ENCODE measurements around the gene PCSK6. TPM values are rescaled to one million over a fixed set of nuclear protein-coding genes. Genes with fewer than 3 reads are reported as not detected.

Gene PCSK6
- total and polyA plus RNA-seq, 2 of the 8 experiments (the other 6 are each of a cell fraction or from before 2014, with no cell fraction given), result 1.9 to 4.0 TPM

DNA sequence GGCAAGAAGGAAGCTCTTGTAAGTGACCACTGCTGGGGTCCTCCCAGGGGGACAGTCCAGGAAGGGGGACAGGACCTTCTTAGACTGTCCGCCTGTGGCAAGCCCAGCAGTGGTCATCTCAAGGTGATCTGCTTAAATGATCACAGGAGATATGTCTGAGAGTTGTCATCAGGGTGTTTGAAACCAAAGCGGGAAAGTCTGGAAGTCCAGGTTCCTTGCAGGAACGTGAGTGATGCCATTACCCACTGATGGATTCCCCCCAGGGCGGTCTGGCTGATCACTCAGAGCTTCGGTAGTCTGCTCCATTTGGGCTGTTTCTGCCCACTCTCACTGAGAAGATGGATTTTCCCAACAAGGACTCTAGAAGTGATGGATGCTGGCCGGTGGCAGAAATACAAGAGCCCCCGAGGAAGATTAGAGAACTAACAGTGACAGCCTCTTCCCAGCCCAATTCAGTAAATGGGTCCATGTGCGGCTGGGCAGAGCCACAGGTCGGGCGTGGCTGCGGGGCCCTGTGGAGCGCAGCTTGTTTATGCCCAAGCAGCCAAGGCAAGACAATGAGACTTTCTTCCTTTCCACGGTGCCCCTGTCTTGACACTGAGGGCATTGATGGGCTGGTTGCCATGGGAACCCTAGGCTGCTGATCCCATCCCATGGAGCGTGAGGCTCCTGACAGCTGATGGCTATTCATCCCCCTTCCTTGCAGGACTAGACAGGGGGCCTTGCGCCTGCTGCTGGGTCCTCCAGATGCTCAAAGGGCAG lies 9.5 kb downstream of the PCSK6 start:
- POLR2A ChIA-PET (ENCODE audit: partially characterized antibody), result no interaction called here
- H4K20me1 ChIP-seq (replicated peaks in 1 of 2; ENCODE audit: control insufficient read depth in 1 of 2, insufficient read depth in 2 of 2, low read length in 2 of 2), result no peaks in the 10 kb centered on the region
- H2BK120ac ChIP-seq (replicated peaks; ENCODE audit: low read depth, low read length), result no peak overlapping the region
- H2AK5ac ChIP-seq (ENCODE audit: low read depth, low read length), result no peak overlapping the region
- H4K8ac ChIP-seq (ENCODE audit: extremely low read depth, insufficient read depth, low read length), result no peak overlapping the region
- no peaks in the 10 kb centered on the region for H3K23me2 ChIP-seq (ENCODE audit: low read depth, low read length)
- CTCF ChIA-PET (ENCODE audit: partially characterized antibody), result interaction anchor here (0.6 to 1.4 kb wide), 3 partner anchors 81 to 175 kb away, joined by 3 to 4 read pairs (median 4); no protein-coding TSS in a partner anchor
- no peak overlapping the region for H2BK15ac ChIP-seq (ENCODE audit: low read length)
- H3K9ac ChIP-seq (replicated peaks in 1 of 4; ENCODE audit: extremely low read depth in 1 of 4, low read depth in 3 of 4, low read length in 3 of 4), result no peak overlapping the region
- no peak for FAIRE-seq
- H3K4me1 ChIP-seq (replicated peaks in 1 of 4; ENCODE audit: control insufficient read depth in 3 of 4, insufficient read depth in 4 of 4, low read length in 3 of 4), result peaks cover 0 to 6% (median 0%) of the 10 kb centered on the region in 4 experiments; a peak in 3 of 7 replicates
- no peak overlapping the region for H3K4ac ChIP-seq (replicated peaks; ENCODE audit: insufficient read length, low read depth, low read length)
- H3K79me1 ChIP-seq (ENCODE audit: low read depth, low read length), result no peaks in the 10 kb centered on the region
- H3K14ac ChIP-seq (ENCODE audit: insufficient read length), result no peak overlapping the region
- H3K4me2 ChIP-seq (ENCODE audit: insufficient read depth in 1 of 2, low read depth in 2 of 2, low read length in 2 of 2), result no peak overlapping the region
- no peak overlapping the region for H2BK12ac ChIP-seq (ENCODE audit: low read depth, low read length)
- H3K4me3 ChIP-seq (ENCODE audit: extremely low read depth in 1 of 4, insufficient read depth in 2 of 4, low read depth in 3 of 4, low read length in 4 of 4), result no peak overlapping the region
- WGBS, 2 experiments (ENCODE audit: extremely low coverage in 1 of 2, insufficient coverage in 1 of 2, insufficient read length in 1 of 2, insufficient replicate concordance in 2 of 2, low coverage in 1 of 2, low lambda C conversion rate in 2 of 2, missing lambda C conversion rate in 1 of 2), result 87% methylated on average over 14 of the region's 15 CpGs; no CpG with 5 or more reads in 1 of the 2 experiments
- DNase-seq (ENCODE audit: low read depth in 1 of 2, low spot score in 2 of 2), result no peak
- no peak overlapping the region for H2BK5ac ChIP-seq (ENCODE audit: low read depth, low read length)
- H3K23ac ChIP-seq (ENCODE audit: insufficient read length), result no peak overlapping the region
- H3K27ac ChIP-seq (ENCODE audit: low read depth, low read length), result no peak overlapping the region
- no peak overlapping the region for H3K18ac ChIP-seq (ENCODE audit: extremely low read depth, low read length)
- no peaks in the 10 kb centered on the region for H3K9me3 ChIP-seq (ENCODE audit: insufficient read depth in 2 of 2, low read depth in 1 of 2, low read length in 1 of 2)
- no peak overlapping the region for H4K91ac ChIP-seq (replicated peaks; ENCODE audit: insufficient read length, low read length)
- H4K5ac ChIP-seq (ENCODE audit: insufficient read length, low read depth, low read length), result no peak overlapping the region
- H2BK20ac ChIP-seq (ENCODE audit: low read length), result no peak overlapping the region
- H3K79me2 ChIP-seq (ENCODE audit: control insufficient read depth in 1 of 2, insufficient read depth in 2 of 2, low read length in 2 of 2), result no peaks in the 10 kb centered on the region
- H3K36me3 ChIP-seq (ENCODE audit: control insufficient read depth in 2 of 4, insufficient read depth in 4 of 4, low read length in 3 of 4), result no peaks in the 10 kb centered on the region
- H3K56ac ChIP-seq (replicated peaks; ENCODE audit: insufficient read length, low read depth, low read length), result no peak overlapping the region
- H2AFZ ChIP-seq (ENCODE audit: low read length), result no peak overlapping the region
- no peaks in the 10 kb centered on the region; a peak in 1 of 7 replicates for H3K27me3 ChIP-seq (replicated peaks in 1 of 4; ENCODE audit: control insufficient read depth in 3 of 4, extremely low read depth in 1 of 4, insufficient read depth in 3 of 4, low read length in 3 of 4)
- TF ChIP-seq SIN3A (conservative IDR thresholded peaks at IDR 0.05 in 1 of 2, IDR thresholded peaks at IDR 0.05 in 1 of 2; ENCODE audit: low read depth in 1 of 2, low read length in 2 of 2), result no peak

Data from H1 (cell line).